Peyer's patch (tissue), 4 donors: ENCODE measurements around the gene TMTC2.

Experiments
- POLR2A ChIP-seq, 2 donors: fragments of 450-650 bp; IDR thresholded peaks; one replicate each; pipeline ENCODE4 v1.5.1; 2017; ENCODE audit warnings: antibody characterized with exemption in 2 of 2, mild to moderate bottlenecking in 2 of 2, moderate library complexity in 2 of 2
- TF ChIP-seq, protein P1 (sequence below), 6 experiments: fragments of 450-650 bp in 4 of 6; fragments of 200-600 bp in 2 of 6; sonication (generic) in 1 of 6; IDR thresholded peaks; one replicate each; pipeline ENCODE4 v1.5.1; 2017 to 2019; ENCODE audit warnings: antibody characterized with exemption in 6 of 6, mild to moderate bottlenecking in 3 of 6, moderate library complexity in 1 of 6

DNA sequence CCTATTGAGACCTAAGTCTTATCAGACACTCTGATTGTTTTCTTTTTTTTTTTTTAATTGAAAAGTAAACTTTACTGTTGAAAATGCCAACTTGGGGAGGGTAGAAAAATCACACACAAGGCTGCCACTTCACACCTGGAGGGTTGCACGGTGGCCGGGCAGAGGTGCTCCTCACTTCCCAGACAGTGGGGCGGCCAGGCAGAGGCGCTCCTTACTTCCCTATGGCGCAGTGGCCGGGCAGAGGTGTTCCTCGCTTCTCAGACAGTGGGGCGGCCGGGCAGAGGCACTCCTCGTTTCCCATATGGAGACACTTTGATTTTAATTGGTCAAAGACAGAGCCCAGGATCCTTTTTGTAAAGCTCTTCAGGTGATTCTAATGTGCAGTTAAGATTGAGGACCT lies 399.3 kb downstream of the TMTC2 start:
- TF ChIP-seq, protein P1, sequence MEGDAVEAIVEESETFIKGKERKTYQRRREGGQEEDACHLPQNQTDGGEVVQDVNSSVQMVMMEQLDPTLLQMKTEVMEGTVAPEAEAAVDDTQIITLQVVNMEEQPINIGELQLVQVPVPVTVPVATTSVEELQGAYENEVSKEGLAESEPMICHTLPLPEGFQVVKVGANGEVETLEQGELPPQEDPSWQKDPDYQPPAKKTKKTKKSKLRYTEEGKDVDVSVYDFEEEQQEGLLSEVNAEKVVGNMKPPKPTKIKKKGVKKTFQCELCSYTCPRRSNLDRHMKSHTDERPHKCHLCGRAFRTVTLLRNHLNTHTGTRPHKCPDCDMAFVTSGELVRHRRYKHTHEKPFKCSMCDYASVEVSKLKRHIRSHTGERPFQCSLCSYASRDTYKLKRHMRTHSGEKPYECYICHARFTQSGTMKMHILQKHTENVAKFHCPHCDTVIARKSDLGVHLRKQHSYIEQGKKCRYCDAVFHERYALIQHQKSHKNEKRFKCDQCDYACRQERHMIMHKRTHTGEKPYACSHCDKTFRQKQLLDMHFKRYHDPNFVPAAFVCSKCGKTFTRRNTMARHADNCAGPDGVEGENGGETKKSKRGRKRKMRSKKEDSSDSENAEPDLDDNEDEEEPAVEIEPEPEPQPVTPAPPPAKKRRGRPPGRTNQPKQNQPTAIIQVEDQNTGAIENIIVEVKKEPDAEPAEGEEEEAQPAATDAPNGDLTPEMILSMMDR (IDR thresholded peaks at IDR 0.05), result no peak
- no peak for TF ChIP-seq POLR2A (IDR thresholded peaks at IDR 0.05)
